Stimulated activated naive CD4-positive, alpha-beta T cell treated with Interleukin-2 at 50 U/mL for 16 hours (primary cell): ENCODE measurements around the gene SF3A1.
"Not testable (repeated sequence)": the region's sequence is repeated elsewhere in the genome, so short reads cannot be mapped to it uniquely, and the experiment has no call there.

Experiments used
- DNase-seq: peaks from one replicate; lab custom pipeline; 2025; lab: John Stamatoyannopoulos, UW

SF3A1 gene

DNA sequence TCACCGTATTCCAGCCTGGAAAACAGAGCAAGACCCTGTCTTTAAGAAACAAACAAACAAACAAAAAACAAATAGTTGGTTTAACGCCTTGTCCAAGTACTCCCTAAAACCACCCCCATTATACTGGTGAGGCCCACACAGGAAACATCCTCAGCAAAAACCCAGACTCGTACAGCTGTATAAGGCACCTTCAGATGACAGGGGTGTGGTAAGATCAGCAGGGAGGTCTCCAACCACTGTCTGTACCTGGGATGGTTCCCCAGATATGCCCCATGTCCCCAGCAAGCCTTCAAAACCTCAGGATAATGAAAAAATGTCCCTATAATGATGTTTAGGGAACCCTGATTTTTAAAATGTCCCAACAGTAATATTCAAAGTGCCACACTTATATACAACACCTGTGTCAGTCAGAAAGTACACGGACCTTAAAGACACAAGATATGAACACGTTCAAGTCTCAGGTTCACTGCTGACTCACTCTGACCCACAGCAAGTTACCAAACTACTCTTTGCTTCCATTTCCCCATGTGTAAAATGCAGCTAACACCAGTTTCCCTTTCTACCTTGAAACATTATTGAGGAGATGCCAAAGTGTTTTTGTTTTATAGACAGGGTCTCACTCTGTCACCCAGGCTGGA is 9.3 kb downstream of the SF3A1 start:
- no peak for DNase-seq

- DNase-seq, result peak; percentile 50
Measured at GRCh38 chr22:30344447-30345200, 12.1 kb downstream of the SF3A1 start.

DNA sequence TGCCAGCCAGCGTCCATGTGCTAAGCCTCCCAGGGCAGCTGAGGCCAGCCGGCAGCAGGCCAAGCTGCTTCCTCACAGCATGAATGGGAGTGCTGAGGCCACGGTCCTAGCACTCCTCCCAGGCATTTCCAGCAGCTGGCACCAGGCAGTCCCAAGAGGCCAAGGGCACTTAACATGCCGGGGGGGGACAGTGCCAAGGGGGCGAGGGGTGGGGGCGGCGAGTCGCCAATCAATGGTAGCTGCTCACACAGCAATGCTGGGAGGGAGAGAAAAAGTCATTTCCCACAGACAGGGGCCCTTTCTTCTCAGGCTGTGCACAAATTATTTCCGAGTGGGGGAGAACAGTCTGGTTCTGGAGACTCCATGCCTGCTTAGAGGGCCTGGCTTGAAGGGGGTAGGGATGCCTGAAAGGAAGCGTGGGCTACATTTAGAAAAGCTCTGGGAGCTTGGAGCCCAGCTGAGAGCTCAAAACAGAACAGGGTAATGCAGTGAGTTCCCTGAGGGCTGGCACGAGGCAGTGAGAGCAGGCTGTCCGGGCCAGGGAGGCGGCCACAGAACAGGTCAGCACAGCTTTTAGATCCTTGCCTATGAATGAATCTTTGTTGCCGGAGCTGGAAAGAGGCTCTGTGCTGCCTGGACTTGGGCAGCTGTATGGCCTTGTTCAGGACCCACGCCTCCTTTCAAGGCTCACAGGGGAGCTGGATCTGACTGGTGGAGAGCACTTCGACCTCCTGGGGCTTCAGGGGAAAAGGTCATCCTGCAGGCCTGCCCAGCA is 15.6 kb downstream of the SF3A1 start:
- DNase-seq, result no peak

DNA sequence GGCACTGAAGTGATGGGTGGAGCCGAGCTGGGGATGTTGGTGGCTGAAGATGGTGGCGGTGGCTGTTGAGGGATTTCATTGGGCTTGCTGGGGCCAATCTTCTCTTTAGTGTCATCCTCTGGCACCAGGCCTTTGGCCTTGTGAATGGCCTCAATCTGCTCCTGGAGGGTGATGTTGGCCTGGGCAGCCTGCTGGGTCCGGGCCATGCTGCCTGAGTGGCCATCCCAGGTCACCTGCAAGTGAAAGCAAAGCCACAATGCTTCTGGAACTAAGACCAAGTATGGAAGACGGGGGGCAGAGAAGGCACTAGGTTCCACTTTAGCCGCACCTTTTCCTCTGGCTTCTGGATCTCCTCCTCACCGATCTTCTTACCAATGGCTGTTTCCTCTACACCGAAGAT is 17.9 kb downstream of the SF3A1 start:
- no peak for DNase-seq

GRCh38 chr22:30338341-30338740 is 18.4 kb downstream of the SF3A1 start:
- not testable (repeated sequence) for DNase-seq

DNA sequence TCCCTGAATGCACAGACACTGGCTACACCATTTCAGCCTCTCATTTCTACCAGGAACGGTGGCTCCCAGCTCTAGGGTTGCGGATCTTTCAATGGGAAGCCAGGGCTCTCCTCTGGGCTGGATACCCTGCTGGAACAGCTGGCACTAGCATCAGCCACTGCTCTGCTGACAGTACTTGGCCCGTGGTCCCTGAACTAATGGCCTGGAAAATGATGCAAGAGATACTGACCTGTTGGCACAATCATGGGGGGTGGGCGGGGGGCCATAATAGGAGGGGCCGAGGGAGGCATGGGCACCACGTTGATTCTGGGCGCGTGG is 19.3 kb downstream of the SF3A1 start:
- DNase-seq, result no peak

DNA sequence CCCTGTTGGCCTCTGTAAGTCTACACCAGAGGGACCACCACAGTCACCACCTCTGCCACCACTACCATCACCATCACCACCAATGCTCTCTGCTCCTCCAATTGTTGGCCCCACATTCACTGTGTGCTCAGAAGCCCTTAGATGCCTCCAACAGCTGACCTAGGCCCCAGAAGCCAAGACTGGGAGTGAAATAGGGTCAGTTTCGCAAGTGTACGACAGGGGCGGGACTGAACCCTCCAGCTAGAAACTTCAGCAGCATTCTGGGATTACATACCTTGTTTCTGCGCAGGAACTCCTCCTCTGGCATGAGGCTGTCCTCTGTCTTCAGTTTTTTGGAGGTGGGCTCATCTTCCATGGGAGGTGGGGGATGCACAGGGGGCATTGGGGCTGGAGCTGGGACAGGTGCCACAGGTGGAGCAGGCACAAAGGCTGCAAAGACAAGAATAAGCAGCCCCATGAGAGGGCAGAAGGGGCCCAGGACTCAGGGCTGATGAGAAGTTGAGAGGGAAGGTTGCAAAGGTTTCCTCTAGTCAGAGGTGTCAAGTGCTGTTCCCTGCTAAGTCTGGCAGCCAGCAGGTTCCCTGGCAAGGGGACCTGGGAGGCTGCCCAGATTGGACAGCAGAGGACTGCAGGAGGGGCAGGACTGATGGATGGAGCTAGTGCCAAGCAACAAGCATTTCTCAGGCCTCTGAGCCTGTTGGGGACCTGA is 19.8 kb downstream of the SF3A1 start:
- no peak for DNase-seq

DNA sequence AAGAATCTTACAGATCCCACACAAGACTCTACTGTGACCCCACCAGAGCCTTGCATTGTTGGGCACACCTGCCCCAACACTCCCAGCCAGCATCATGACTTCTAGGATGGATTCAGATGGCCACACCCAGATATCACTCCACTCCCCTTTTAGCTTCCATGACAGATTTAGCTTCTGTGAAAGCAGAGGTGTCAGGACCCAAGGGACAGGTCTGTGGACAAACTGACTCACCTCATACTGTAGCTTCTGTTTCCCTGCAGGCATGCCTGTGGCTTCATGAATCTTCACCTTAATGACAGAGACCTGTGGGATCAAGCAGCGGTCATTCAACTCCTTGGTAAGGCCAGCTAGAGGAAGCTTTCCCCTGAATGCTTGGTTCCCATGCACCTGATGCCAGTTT is 21.5 kb downstream of the SF3A1 start:
- DNase-seq, result no peak

GRCh38 chr22:30334646-30335045 is 22.0 kb downstream of the SF3A1 start:
- DNase-seq, result no peak

GRCh38 chr22:30333707-30334087 is 23.0 kb downstream of the SF3A1 start:
- DNase-seq, result no peak

DNA sequence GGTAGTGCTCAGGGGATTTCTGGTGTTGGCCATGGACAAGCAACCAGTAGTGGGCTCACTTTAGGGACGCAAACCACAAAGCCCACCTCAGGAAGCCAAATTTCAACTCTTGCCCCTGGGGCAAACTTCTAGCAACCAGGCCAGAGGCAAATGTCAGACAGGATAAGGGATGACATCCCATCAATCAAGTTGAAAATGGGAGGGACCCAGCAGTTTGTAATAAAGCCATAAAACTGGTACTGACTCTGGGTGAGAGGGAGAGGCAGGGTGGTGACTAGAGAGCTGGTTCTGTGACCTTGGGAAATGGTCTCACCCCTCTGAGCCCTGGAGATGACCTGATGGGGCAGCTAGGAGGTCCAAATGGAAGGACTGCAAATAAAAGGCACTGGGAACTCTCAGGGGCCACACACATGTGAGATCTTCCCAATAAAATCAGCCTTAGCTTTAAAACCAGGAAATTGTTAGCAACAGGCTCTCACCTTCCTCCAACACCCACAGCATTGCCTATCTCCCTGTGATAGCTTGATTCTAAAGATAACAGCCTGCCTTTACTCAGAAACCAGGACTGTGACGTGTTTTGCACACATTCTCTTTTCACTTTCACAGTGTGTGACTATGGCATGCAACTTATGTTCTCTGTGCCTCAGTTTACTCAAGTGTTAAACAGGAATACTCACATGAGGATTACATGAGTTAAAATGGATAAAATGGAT is 23.5 kb downstream of the SF3A1 start:
- DNase-seq, result no peak

GRCh38 chr22:30332551-30332950 is 24.1 kb downstream of the SF3A1 start:
- no peak for DNase-seq

GRCh38 chr22:30328466-30329049 is 28.1 kb downstream of the SF3A1 start:
- DNase-seq, result no peak

- no peak for DNase-seq
Measured at GRCh38 chr22:30327864-30328345, 28.8 kb downstream of the SF3A1 start.

DNA sequence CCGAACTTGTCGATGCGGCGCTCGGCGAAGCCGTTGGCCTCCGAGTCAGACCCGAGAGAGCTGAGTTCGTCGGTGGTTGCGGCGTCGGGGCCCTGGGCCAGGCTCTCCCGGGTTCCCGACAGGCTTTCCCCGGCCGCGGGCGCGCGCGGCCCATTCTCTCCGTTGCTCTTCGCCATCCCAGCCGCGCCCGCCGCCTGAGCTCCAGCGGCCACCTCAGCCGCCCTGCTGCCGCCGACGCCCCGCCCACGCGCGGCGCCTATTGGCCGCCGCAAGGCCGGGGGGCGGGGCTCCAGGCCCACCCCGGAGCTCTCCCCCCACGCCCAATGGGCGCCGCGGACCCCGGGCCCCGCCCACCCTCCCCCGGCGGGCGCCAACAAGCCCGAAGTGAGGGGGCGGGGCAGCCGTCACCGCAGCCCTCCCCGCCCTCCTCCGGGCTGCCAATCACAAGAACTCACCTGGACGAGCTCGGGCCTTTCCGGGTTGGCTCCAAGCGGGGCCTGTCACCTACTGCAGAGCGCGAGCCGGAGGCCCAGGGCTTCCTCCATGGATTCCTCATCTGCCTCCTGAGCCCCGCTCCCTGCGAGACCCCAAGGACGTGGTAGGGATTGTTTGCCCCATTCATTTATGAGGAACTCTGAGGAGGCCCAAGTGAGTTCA is 29.9 kb downstream of the SF3A1 start, which contains the start of gene TBC1D10A:
TSS of gene TBC1D10A (minus strand) at position 236 of the 657 bp plus-strand sequence. CDS start at position 176, 60 bp downstream.
- DNase-seq, result peak; percentile 94

DNA sequence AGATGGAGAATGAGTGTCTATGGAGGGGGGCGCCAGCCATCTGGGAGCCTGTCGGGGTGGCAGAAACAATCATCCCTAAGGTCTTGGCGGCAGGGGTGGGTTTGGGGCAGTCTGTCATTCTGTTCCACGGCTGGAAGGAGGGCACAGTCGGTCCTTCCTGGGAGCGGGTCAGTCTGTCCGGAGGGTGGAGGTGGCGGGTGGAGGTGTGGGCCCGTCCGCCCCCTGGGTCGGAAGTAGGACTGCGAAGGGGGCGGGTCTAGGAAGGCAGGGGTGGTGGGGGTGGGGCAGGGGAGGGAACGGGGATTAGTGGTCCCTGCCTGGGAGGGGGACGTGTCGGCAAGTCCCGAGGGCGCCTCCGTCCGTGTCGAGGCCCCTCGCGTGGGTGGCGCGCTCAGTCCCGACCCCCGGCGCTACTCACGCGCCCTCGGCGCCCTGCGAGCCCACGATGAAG is 30.4 kb downstream of the SF3A1 start:
- no peak for DNase-seq

- no peak for DNase-seq
Measured at GRCh38 chr22:30325724-30326254, 30.9 kb downstream of the SF3A1 start.

DNA sequence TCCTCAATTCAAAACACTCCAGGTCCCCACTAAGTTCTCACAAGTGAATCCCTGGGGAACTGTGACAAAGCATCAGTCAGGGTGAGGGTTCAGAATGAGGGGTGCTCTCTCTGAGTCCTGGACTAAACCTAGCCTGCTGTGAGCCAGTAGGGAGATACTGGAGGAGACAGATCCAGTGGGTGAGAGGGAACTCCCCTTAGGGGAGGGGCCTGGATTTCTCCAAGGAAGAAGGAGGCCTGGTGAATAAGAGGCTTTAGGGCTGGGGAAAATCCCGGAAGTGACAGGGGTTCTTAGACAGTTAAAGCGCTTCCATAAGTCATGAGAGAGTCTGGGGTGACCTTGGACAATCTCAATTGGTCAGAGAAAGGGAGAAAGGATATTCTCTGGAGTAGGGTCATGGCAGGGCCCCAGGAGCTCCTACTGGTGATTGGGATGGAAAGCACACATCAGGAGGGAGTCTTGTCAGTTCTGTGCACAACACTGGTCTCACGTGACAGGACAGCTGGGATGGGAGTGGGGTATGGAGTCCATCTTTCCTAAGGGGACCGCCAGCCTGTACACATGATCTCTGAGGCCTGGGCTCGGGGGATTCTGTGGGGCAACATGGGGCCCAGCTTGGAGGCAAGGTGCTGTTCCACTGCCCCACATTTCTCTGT is 31.5 kb downstream of the SF3A1 start:
- DNase-seq, result no peak

GRCh38 chr22:30324014-30324730 is 32.5 kb downstream of the SF3A1 start:
- DNase-seq, result no peak
